ENCODE data around the gene C3orf49. TPM values are rescaled to one million over a fixed set of nuclear protein-coding genes. Genes with fewer than 3 reads are reported as not detected.

The C3orf49 gene
- total and polyA plus RNA-seq, 12 donors, result not detected

GRCh38 chr3:63803911-63804310, 15.2 kb upstream of the C3orf49 start:
- TF ChIP-seq POLR2A (IDR thresholded peaks at IDR 0.05), result no peak
- TF ChIP-seq, protein P1, sequence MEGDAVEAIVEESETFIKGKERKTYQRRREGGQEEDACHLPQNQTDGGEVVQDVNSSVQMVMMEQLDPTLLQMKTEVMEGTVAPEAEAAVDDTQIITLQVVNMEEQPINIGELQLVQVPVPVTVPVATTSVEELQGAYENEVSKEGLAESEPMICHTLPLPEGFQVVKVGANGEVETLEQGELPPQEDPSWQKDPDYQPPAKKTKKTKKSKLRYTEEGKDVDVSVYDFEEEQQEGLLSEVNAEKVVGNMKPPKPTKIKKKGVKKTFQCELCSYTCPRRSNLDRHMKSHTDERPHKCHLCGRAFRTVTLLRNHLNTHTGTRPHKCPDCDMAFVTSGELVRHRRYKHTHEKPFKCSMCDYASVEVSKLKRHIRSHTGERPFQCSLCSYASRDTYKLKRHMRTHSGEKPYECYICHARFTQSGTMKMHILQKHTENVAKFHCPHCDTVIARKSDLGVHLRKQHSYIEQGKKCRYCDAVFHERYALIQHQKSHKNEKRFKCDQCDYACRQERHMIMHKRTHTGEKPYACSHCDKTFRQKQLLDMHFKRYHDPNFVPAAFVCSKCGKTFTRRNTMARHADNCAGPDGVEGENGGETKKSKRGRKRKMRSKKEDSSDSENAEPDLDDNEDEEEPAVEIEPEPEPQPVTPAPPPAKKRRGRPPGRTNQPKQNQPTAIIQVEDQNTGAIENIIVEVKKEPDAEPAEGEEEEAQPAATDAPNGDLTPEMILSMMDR (IDR thresholded peaks at IDR 0.05), result no peak
- H3K4me3 ChIP-seq, result no peak overlapping the region
- DNase-seq, result no peak
- 81 to 95% (median 87%) methylated on average over 5 of the region's 5 CpGs for WGBS, 4 donors
- no peaks in the 10 kb centered on the region for H3K4me1 ChIP-seq (replicated peaks in 1 of 2)
- H3K27me3 ChIP-seq, result no peaks in the 10 kb centered on the region
- no peaks in the 10 kb centered on the region for H3K36me3 ChIP-seq (replicated peaks in 1 of 2)
- H3K9me3 ChIP-seq (replicated peaks in 1 of 3), result no peaks in the 10 kb centered on the region
- intact Hi-C loops (cut with DNase I), result no loop called here
- H3K27ac ChIP-seq, result no peak overlapping the region

DNA sequence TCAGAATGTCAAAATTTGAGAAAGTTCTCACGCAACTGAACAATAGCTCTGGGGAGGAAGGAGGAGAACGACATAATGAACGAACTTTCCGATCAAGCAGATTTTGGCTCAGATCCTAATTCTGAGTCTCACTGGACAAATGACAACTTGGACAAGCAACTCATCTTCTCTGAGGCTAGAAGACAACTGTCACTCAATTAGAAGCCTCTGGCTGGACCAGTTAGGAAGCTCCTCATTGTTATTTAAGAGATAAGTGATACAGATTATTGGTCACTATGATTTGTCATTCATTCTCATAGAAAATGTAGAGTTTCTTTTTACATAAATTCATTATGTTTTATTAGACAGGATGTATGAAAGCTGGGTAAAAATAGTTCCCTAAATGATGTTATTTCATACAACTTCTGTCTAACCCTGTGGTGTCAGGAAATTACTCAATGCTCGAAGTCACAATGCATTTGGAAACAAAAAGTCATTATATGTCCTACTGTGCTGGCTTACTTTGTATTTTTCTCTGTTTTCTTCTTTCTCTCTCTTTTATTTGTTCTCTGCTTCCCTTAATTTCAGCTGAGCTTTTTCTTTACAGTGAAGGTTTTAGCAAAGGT, 11.0 kb upstream of the C3orf49 start:
- Histone ChIP-seq H3K4me3 (no peak overlapping the region), H3K27me3 (no peaks in the 10 kb centered on the region), H3K36me3 (replicated peaks in 1 of 2) (no peaks in the 10 kb centered on the region), H3K27ac (no peak overlapping the region), H3K9me3 (replicated peaks in 1 of 3) (no peaks in the 10 kb centered on the region), H3K4me1 (replicated peaks in 1 of 2) (no peaks in the 10 kb centered on the region)
- no peak for TF ChIP-seq POLR2A (IDR thresholded peaks at IDR 0.05)
- TF ChIP-seq, protein P1 (IDR thresholded peaks at IDR 0.05), result no peak
- DNase-seq, result no peak
- WGBS, 4 donors, result 55 to 71% (median 64%) methylated on average over 5 of the region's 5 CpGs
- intact Hi-C loops (cut with DNase I), result no loop called here

GRCh38 chr3:63808633-63809032, 10.5 kb upstream of the C3orf49 start:
- no peak for DNase-seq
- no peak overlapping the region for H3K27ac ChIP-seq
- H3K4me3 ChIP-seq, result no peak overlapping the region
- H3K9me3 ChIP-seq (replicated peaks in 1 of 3), result no peaks in the 10 kb centered on the region
- intact Hi-C loops (cut with DNase I), result no loop called here
- TF ChIP-seq, protein P1 (IDR thresholded peaks at IDR 0.05), result no peak
- TF ChIP-seq POLR2A (IDR thresholded peaks at IDR 0.05), result no peak
- H3K27me3 ChIP-seq, result no peaks in the 10 kb centered on the region
- H3K4me1 ChIP-seq (replicated peaks in 1 of 2), result no peaks in the 10 kb centered on the region
- no peaks in the 10 kb centered on the region for H3K36me3 ChIP-seq (replicated peaks in 1 of 2)
- 82 to 91% (median 88%) methylated on average over 3 of the region's 3 CpGs for WGBS, 4 donors

- no peak overlapping the region for H3K27ac ChIP-seq
- H3K9me3 ChIP-seq (replicated peaks in 1 of 3), result no peaks in the 10 kb centered on the region
- H3K36me3 ChIP-seq (replicated peaks in 1 of 2), result no peaks in the 10 kb centered on the region
- H3K4me1 ChIP-seq (replicated peaks in 1 of 2), result no peaks in the 10 kb centered on the region
- no peak for DNase-seq
- intact Hi-C loops (cut with DNase I), result no loop called here
- no peaks in the 10 kb centered on the region for H3K27me3 ChIP-seq
- no peak overlapping the region for H3K4me3 ChIP-seq
- WGBS, 4 donors, result 89 to 99% (median 92%) methylated on average over 6 of the region's 6 CpGs
- TF ChIP-seq POLR2A (IDR thresholded peaks at IDR 0.05), result no peak
- TF ChIP-seq, protein P1 (IDR thresholded peaks at IDR 0.05), result no peak
Observed at GRCh38 chr3:63809607-63810006, 9.5 kb upstream of the C3orf49 start.

Measured in adrenal gland (tissue), 12 donors.